Raji (cell line): Measurements from ENCODE around the gene DUT.

ENCODE experiments used
- POLR2A ChIP-seq: IDR thresholded peaks from 2 replicates; pipeline ENCODE4 v1.6.1; 2011; ENCODE audit warnings: low read depth, low read length, control low read depth; ENCODE audit not compliant: insufficient read depth

Gene DUT

DNA sequence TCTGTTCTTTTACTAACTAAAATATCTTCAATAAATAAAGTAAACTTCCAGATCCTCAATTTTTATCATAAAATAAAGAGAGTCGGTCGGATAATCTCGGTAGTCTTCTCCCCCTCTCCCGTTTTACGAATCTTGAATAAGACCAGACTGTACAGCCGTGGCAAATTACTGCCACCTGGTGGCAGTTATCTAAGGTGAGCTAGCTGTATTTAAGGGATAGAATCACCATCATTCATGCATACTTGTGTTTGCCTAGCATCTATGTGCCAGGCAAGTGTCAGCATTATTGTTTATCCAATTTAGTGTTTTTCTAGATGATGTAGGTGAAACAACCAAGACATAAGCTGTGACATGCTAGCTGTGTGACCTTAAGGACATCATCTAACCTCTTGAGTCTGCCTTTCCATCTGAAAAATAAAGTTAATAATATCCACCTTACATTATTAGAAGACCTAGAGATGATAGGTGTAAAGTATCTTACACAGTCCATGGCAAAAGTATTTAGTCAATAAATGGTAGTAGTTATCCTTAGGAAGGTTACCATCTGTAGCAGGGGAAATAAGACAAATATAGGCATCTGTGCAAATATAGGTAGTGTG, 21.3 kb downstream of the DUT start:
- no peak for TF ChIP-seq POLR2A

DNA sequence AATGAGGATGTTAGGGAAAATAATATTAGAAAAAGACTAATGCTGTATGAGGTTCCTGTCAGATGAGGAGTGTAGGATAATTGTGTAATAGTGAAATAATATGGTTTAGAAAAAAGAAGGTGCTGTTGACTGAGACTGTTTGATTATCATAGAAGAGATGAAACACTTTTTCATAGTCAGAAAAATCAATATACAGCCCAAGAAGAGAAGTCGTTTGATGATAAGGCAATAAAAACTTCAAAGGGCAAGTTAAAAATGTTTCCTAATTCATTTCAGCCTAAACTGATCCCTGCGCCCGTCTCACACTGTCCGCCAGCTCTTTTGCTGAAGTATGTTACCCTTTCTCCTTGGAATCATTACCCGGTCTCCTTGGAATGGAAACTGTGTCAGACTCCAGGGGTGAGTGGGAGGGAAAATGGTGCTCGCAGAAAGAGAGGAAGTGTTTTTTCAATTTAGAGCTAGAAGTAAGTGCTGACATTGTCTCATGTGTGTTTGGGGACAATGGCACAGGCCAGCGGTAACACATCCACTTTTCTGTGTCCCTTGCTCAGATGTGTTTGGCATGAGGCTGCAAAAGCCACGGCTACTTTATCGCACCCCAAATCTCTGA, 23.6 kb downstream of the DUT start:
- TF ChIP-seq POLR2A, result no peak

DNA sequence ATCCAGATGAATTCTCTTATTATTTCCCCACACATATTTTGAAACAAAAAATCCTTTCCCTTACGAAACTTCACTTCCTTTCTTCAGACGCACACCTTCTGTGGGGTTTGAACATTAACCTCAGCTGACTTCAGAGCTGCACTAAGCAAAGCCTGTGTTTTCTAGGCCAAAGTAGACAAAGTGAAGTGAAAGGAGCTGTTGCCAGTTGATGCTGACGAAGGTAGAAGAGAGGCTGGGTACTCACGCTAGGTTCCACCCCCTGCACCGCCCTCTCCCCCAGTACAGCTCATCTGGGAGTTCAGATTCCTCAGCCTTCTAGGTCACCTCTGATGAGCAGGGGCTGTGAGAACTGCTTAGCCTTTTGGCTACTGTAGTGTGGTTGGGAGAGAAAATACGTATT, 24.1 kb downstream of the DUT start:
- TF ChIP-seq POLR2A, result no peak

DNA sequence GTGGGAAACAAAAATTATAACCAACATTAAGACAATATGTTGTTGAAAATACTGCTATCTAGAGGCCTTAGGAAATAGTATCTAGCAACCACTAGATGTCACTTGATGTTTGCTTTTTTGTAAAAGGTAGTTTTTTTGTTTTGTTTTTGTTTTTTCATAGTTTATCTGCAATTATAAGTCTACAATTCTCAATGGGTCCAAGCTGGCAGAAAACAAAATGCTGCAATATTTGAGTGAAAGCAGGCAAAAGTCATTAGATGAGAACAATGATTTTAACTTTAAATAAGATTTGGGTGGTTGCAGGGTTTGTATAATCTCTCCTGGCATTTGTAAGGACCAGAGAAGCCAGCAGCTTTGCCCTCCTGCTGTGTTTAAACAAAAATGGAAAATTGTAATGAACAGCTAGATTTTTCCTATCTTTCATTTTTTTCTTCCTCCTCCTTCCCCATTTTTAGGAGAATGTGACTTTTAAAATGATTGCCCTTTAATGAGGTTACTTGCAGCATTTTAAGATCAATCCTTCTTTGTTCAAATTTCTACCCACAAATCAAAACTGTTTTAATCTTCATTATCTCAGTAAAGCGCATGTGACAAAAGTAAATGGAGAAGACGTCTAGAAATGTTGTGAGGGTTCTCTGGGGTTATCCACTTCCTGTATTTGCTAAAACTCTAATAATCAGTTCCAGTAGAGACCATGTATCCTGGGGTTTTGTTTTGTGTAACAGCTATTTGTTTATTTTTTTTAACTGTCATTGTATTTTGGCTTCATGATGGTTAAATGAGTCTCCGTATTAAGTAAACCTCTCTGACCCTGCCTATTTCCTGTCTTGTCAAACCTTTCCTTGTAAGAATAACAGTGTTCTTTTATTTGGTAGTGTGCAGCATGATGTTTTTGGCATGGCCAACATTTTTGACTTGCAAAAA, 27.3 kb downstream of the DUT start:
- TF ChIP-seq POLR2A, result no peak

DNA sequence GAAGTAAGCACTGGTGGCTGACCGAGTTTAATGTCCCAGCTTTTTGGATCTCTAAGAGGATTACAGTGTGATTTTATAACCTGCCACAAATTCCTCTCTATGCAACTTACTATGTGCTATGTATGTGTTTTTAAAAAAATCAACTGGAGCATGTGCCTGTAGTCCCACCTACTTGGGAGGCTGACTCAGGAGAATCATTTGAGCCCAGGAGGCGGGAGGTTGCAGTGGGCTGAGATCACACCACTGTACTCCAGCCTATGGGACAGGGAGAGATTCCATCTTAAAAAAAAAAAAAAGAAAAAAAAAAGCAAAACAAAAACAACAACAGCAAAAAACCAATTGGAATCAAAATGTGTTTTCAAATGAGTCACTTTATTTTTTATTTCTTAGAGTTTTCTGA, 29.6 kb downstream of the DUT start:
- TF ChIP-seq POLR2A, result no peak

DNA sequence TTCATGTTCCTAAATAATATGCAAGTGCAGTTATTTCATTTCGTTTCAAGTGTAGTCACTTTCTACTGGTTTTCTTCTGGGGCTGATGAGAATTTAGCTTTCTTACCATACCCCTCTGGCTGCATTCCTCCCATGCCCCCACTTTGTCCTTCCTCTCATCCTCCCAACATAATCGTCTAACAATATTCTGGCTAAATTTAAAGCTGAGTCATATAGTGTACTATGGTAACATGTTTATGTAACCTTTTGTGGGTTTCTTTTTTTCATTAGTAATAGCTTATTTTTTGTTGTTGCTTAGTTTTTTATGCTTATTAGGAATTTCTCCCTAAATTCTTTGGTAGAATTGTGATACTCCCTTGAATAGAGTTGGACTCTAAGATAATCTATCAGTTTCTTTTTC, 30.5 kb downstream of the DUT start:
- TF ChIP-seq POLR2A, result no peak

GRCh38 chr15:48363474-48363873, 32.2 kb downstream of the DUT start:
- TF ChIP-seq POLR2A, result no peak

GRCh38 chr15:48365575-48365974, 34.3 kb downstream of the DUT start:
- no peak for TF ChIP-seq POLR2A

DNA sequence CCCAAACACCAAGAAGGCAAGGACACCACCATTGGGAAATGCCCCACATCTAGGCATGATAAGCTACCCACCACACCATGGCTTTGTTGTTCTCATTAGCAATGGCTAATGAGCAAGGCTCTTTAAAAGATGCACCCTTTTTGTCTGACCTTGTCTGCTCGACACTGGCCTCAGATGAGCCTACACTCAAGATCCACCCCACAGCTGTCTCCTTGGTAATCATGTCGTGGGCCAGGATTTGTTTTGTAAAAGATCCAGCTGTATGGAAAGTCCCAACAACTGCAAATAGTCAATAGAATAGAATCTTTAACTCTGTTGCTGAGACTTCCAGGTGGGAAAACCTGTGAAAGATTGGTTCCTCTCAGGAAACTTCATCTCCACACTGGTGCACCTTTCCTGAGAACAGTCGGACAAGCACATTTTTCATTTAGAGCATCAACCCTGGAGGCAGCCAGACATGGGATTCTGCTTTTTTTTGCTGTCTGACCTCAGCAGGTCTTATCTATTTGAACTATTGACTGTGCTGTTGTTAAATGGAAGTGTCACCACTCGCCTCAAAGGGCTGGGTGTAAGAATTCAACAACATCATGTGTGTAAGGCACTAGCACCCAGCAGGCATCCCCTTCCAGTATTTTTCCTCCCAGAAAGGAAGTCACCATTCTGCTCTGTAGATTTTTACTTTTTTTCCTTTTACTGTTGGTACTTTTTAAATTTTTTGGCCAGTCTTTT, 35.5 kb downstream of the DUT start:
- TF ChIP-seq POLR2A, result no peak

DNA sequence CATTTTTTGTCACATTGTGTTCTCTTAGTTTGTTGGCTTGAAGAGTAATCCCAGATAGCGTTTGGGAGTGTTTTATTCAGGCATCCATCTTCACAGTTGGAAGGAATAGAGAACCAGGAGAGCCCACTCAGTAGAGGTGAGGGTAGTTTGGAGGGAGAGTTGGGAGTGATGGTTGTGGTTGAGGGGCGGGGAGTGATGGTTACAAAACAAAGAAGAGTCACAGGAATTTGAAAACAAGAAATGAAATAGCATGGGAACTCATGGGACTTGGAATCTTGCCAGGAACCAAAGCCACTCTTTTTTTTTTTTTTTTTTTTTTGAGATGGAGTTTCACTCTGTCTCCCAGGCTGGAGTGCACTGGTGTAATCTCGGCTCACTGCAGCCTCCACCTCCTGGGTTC, 36.3 kb downstream of the DUT start:
- no peak for TF ChIP-seq POLR2A

DNA sequence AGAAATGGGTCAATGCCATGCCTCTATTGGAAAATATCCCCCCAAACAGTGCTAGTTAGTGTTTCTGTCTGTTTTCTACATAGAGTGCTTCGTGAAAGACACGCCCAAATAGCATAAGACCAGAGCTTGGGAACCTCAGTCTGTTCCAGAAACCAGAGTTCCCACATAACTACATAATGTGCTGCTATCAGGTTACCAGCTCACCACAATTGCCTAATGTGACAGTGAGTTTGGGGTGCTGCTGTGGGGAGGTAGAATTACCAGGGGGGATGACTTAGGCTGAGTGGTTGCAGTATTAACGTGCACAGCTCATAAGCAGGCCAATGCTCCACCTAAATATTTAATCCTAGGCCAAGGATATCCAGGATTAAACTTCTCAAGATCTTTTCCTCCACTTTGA, 39.2 kb downstream of the DUT start:
- no peak for TF ChIP-seq POLR2A

- TF ChIP-seq POLR2A, result no peak
Measured at GRCh38 chr15:48371550-48371949, 40.3 kb downstream of the DUT start.

GRCh38 chr15:48371961-48372360, 40.7 kb downstream of the DUT start:
- no peak for TF ChIP-seq POLR2A

GRCh38 chr15:48373821-48374451, 42.7 kb downstream of the DUT start:
- TF ChIP-seq POLR2A, result no peak

DNA sequence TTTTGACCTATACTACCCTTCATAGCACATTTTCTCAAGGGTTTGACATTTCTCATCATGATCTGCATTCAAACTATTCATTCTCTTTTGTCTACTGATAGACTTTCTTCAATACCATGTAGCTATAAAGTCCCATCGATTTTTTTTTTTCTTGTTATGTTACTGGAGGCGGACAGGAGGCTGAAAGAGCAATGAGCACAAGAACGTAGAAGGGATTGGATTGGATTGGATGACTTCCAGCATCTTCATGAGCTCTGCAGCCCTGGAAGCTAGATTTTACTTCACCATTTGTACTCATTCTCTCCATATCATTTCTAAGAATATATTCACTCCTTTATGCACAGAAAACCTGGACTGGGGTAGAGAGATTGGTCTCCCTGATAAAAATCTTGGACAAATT, 43.2 kb downstream of the DUT start:
- TF ChIP-seq POLR2A, result no peak
